Thoracic aorta (tissue), 2 donors: ENCODE results near the gene HOXB9. TPM values are rescaled to one million over a fixed set of nuclear protein-coding genes. Genes with fewer than 3 reads are reported as not detected.

Source experiments
- ATAC-seq: fragments of 150-250 bp; one replicate; pipeline ENCODE4 v1.8.0; 2017; ENCODE audit warnings: low read depth; ENCODE audit not compliant: insufficient number of reproducible peaks, low FRiP score
- DNase-seq: peaks from one replicate; pipeline ENCODE4 v3.0.0-alpha.2; 2020; ENCODE audit warnings: low spot score
- H3K27ac ChIP-seq, 2 donors: fragments of 200-600 bp; sonication (generic); 1 replicate in 1 of 2; 2 replicates in 1 of 2; pipeline ENCODE4 v1.5.1; 2016; ENCODE audit warnings: mild to moderate bottlenecking in 2 of 2, moderate library complexity in 2 of 2
- H3K27me3 ChIP-seq: fragments of 200-600 bp; sonication (generic); replicated peaks from 2 replicates; pipeline ENCODE4 v1.6.0; 2016; ENCODE audit warnings: mild to moderate bottlenecking; ENCODE audit not compliant: insufficient read depth
- H3K36me3 ChIP-seq: fragments of 200-600 bp; sonication (generic); one replicate; pipeline ENCODE4 v1.5.1; 2016
- H3K4me1 ChIP-seq, 2 donors: fragments of 200-600 bp; sonication (generic); 1 replicate in 1 of 2; 2 replicates in 1 of 2; pipeline versions ENCODE4 v1.5.1 to v1.6.0; 2016; ENCODE audit warnings: low read depth in 2 of 2, mild to moderate bottlenecking in 1 of 2; ENCODE audit not compliant: control insufficient read depth in 1 of 2
- H3K4me3 ChIP-seq: fragments of 200-600 bp; sonication (generic); 2 replicates; pipeline ENCODE4 v1.5.1; 2016; ENCODE audit warnings: mild to moderate bottlenecking
- H3K9me3 ChIP-seq: fragments of 200-600 bp; sonication (generic); 2 replicates; pipeline ENCODE4 v1.5.1; 2016
- CTCF ChIP-seq: fragments of 200-600 bp; sonication (generic); IDR thresholded peaks from one replicate; pipeline ENCODE4 v1.5.1; 2019; ENCODE audit warnings: antibody characterized with exemption
- total RNA-seq, 2 donors: library from RNA; depleted of rRNA; stranded (reverse); fragments of >200 nt; gene quantifications; one replicate each; pipeline versions ENCODE4 v1.1.0 to v1.2.3, GENCODE V29; 2016

The HOXB9 gene
- total RNA-seq, 2 donors from 2014 or later = not detected

- TF ChIP-seq CTCF = no peak
- Histone ChIP-seq H3K9me3 (no peaks in the 10 kb centered on the region), H3K36me3 (no peaks in the 10 kb centered on the region), H3K27me3 (peaks cover 23% of the 10 kb centered on the region), H3K4me3 (no peak overlapping the region), H3K4me1 (peaks cover 7 to 10% of the 10 kb centered on the region in 2 donors), H3K27ac (no peak overlapping the region)
- DNase-seq = no peak
- no peak for ATAC-seq
Measured at GRCh38 chr17:48645639-48646182, 19.6 kb upstream of the HOXB9 start.

GRCh38 chr17:48644910-48645557 lies 18.9 kb upstream of the HOXB9 start:
- Histone ChIP-seq H3K9me3 (no peaks in the 10 kb centered on the region), H3K4me3 (no peak overlapping the region), H3K36me3 (no peaks in the 10 kb centered on the region), H3K4me1 (peaks cover 7 to 10% of the 10 kb centered on the region in 2 donors), H3K27me3 (peaks cover 24% of the 10 kb centered on the region), H3K27ac (no peak overlapping the region)
- no peak for ATAC-seq
- DNase-seq = no peak
- TF ChIP-seq CTCF = no peak

GRCh38 chr17:48644159-48644558 lies 18.0 kb upstream of the HOXB9 start:
- no peak for TF ChIP-seq CTCF
- H3K4me3 ChIP-seq = no peak overlapping the region
- H3K27ac ChIP-seq = no peak overlapping the region
- peaks cover 24% of the 10 kb centered on the region for H3K27me3 ChIP-seq
- DNase-seq (no peak), ATAC-seq (no peak)
- H3K9me3 ChIP-seq = no peaks in the 10 kb centered on the region
- H3K4me1 ChIP-seq = peaks cover 7 to 10% of the 10 kb centered on the region in 2 donors
- H3K36me3 ChIP-seq = no peaks in the 10 kb centered on the region

- Histone ChIP-seq H3K9me3 (no peaks in the 10 kb centered on the region), H3K4me1 (peaks cover 7 to 10% of the 10 kb centered on the region in 2 donors), H3K27me3 (peaks cover 24% of the 10 kb centered on the region), H3K36me3 (no peaks in the 10 kb centered on the region), H3K4me3 (no peak overlapping the region), H3K27ac (no peak overlapping the region)
- ATAC-seq (no peak), DNase-seq (no peak)
- no peak for TF ChIP-seq CTCF
Measured at GRCh38 chr17:48643697-48644012, 17.5 kb upstream of the HOXB9 start.

GRCh38 chr17:48642843-48643696 lies 16.9 kb upstream of the HOXB9 start:
- no peak for DNase-seq
- no peak for TF ChIP-seq CTCF

More at GRCh38 chr17:48642843-48643696, 16.9 kb upstream of the HOXB9 start:
- H3K4me3 ChIP-seq = no peak overlapping the region
- ATAC-seq = no peak
- H3K36me3 ChIP-seq = no peaks in the 10 kb centered on the region
- H3K27me3 ChIP-seq = peaks cover 24% of the 10 kb centered on the region
- no peak overlapping the region for H3K27ac ChIP-seq
- H3K4me1 ChIP-seq = peaks cover 7 to 10% of the 10 kb centered on the region in 2 donors
- H3K9me3 ChIP-seq = no peaks in the 10 kb centered on the region
